IMR-90 (cell line): ENCODE measurements around the gene SBF2. TPM values are rescaled to one million over a fixed set of nuclear protein-coding genes. Genes with fewer than 3 reads are reported as not detected.

Experiments
- ATAC-seq: fragments of 200-7000 bp; cut with Tn5 transposase; 2 replicates; pipeline ENCODE4 v1.9.1; 2020; ENCODE audit warnings: low read depth, mild to moderate bottlenecking, moderate library complexity
- BruUV-seq: library from RNA; stranded (reverse); fragments of 400-500 nt; replicated peaks from 2 replicates; lab custom pipeline; 2021; lab: Mats Ljungman, UMichigan
- CTCF ChIA-PET: fragments of 300-600 bp; formaldehyde crosslinking; extraction: SDS; loops from one replicate; lab custom pipeline; 2021; ENCODE audit warnings: antibody characterized with exemption; lab: Yijun Ruan, JAX
- POLR2A ChIA-PET: fragments of 300-600 bp; sonication (Branson Sonifier 250); formaldehyde crosslinking; loops from one replicate; lab custom pipeline; 2022; ENCODE audit warnings: antibody characterized with exemption; ENCODE audit not compliant: unreplicated experiment; lab: Charles Lee
- DNase-seq: peaks from one replicate; pipeline ENCODE4 v3.0.0; 2013
- H2AFZ ChIP-seq: replicated peaks from 2 replicates; pipeline ENCODE3; 2013; ENCODE audit warnings: low read length, mild to moderate bottlenecking; ENCODE audit not compliant: poor library complexity
- H2AK5ac ChIP-seq: 2 replicates; pipeline ENCODE4 v1.6.1; 2013; ENCODE audit warnings: low read depth, low read length, inconsistent platforms
- H2AK9ac ChIP-seq: replicated peaks from 2 replicates; pipeline ENCODE3; 2013; ENCODE audit warnings: mild to moderate bottlenecking, low read depth, low read length, moderate library complexity; ENCODE audit not compliant: poor library complexity
- H2BK120ac ChIP-seq: 2 replicates; pipeline ENCODE4 v1.6.1; 2013; ENCODE audit warnings: low read depth, low read length, inconsistent platforms
- H2BK15ac ChIP-seq: 3 replicates; pipeline ENCODE4 v1.6.1; 2013; ENCODE audit warnings: low read depth, low read length, inconsistent platforms
- H2BK20ac ChIP-seq: 2 replicates; pipeline ENCODE4 v1.6.1; 2013; ENCODE audit warnings: low read depth, mild to moderate bottlenecking, inconsistent platforms, low read length, moderate library complexity
- H2BK5ac ChIP-seq: 2 replicates; pipeline ENCODE4 v1.6.1; 2013; ENCODE audit warnings: mild to moderate bottlenecking, low read depth, low read length, inconsistent platforms; ENCODE audit not compliant: poor library complexity, severe bottlenecking
- H3K14ac ChIP-seq: replicated peaks from 2 replicates; pipeline ENCODE4 v1.6.1; 2013; ENCODE audit warnings: low read depth, low read length, inconsistent platforms
- H3K18ac ChIP-seq: 2 replicates; pipeline ENCODE4 v1.6.1; 2013; ENCODE audit warnings: low read depth, low read length, control low read depth
- H3K23ac ChIP-seq: 2 replicates; pipeline ENCODE4 v1.6.1; 2013; ENCODE audit warnings: low read depth, low read length, inconsistent platforms
- H3K27ac ChIP-seq: 2 replicates; pipeline ENCODE4 v1.5.1; 2013; ENCODE audit warnings: mild to moderate bottlenecking, control low read depth, low read length; ENCODE audit not compliant: insufficient read depth
- H3K27me3 ChIP-seq: 2 replicates; pipeline ENCODE4 v1.6.1; 2013; ENCODE audit warnings: low read length; ENCODE audit not compliant: control insufficient read depth, insufficient read depth
- H3K36me3 ChIP-seq: 2 replicates; pipeline ENCODE4 v1.6.1; 2013; ENCODE audit warnings: low read length, mixed read lengths; ENCODE audit not compliant: control insufficient read depth, insufficient read depth
- H3K4ac ChIP-seq: 2 replicates; pipeline ENCODE4 v1.6.1; 2013; ENCODE audit warnings: low read depth, low read length, inconsistent platforms
- H3K4me1 ChIP-seq: 2 replicates; pipeline ENCODE4 v1.6.1; 2013; ENCODE audit warnings: low read length, mixed read lengths; ENCODE audit not compliant: control insufficient read depth, insufficient read depth
- H3K4me2 ChIP-seq: 2 replicates; pipeline ENCODE4 v1.6.1; 2013; ENCODE audit warnings: low read depth, mild to moderate bottlenecking, control low read depth, low read length, moderate library complexity
- H3K4me3 ChIP-seq: 2 replicates; pipeline ENCODE4 v1.5.1; 2013; ENCODE audit warnings: low read depth, mild to moderate bottlenecking, control low read depth, low read length, moderate library complexity; ENCODE audit not compliant: insufficient read depth
- H3K56ac ChIP-seq: 2 replicates; pipeline ENCODE4 v1.6.1; 2013; ENCODE audit warnings: low read length, inconsistent platforms; ENCODE audit not compliant: insufficient read depth; ENCODE audit errors: extremely low read depth
- H3K79me1 ChIP-seq, 2 experiments: 2 replicates each; pipeline ENCODE4 v1.6.1; 2013; ENCODE audit warnings: low read length in 2 of 2, inconsistent platforms in 1 of 2, low read depth in 1 of 2
- H3K9ac ChIP-seq: 2 replicates; pipeline ENCODE4 v1.6.1; 2013; ENCODE audit warnings: low read depth, low read length, control low read depth
- H3K9me1 ChIP-seq: 2 replicates; pipeline ENCODE4 v1.6.1; 2013; ENCODE audit warnings: low read length, inconsistent platforms; ENCODE audit not compliant: insufficient read depth
- H3K9me3 ChIP-seq: 2 replicates; pipeline ENCODE4 v1.6.1; 2013; ENCODE audit warnings: low read length; ENCODE audit not compliant: control insufficient read depth, insufficient read depth
- H4K20me1 ChIP-seq: 2 replicates; pipeline ENCODE4 v1.6.1; 2013; ENCODE audit warnings: low read length, inconsistent platforms; ENCODE audit not compliant: insufficient read depth
- H4K5ac ChIP-seq: 2 replicates; pipeline ENCODE4 v1.6.1; 2013; ENCODE audit warnings: mild to moderate bottlenecking, low read depth, low read length, control low read depth
- H4K8ac ChIP-seq, 2 experiments: 2 replicates each; pipeline ENCODE4 v1.6.1; 2013; ENCODE audit warnings: low read depth in 2 of 2, low read length in 2 of 2, control low read depth in 1 of 2, inconsistent platforms in 1 of 2
- H4K91ac ChIP-seq: 2 replicates; pipeline ENCODE4 v1.6.1; 2013; ENCODE audit warnings: low read depth, low read length, inconsistent platforms; ENCODE audit not compliant: insufficient read depth
- CEBPB ChIP-seq: IDR thresholded peaks from 2 replicates; pipeline ENCODE4 v1.6.1; 2012; ENCODE audit warnings: low read depth, low read length, improper control_type of control experiment
- FOS ChIP-seq: fragments of 150-350 bp; IDR thresholded peaks from 2 replicates; pipeline ENCODE4 v1.6.1; 2016; ENCODE audit warnings: low read depth, low read length
- MAFK ChIP-seq: IDR thresholded peaks from 2 replicates; pipeline ENCODE4 v1.6.1; 2012; ENCODE audit warnings: low read depth, low read length, improper control_type of control experiment
- MXI1 ChIP-seq: IDR thresholded peaks from 2 replicates; pipeline ENCODE4 v1.6.1; 2012; ENCODE audit warnings: low read depth, mild to moderate bottlenecking, low read length, moderate library complexity, borderline replicate concordance
- NFE2L2 ChIP-seq: fragments of 150-350 bp; IDR thresholded peaks from 2 replicates; pipeline ENCODE4 v1.6.1; 2016; ENCODE audit warnings: low read depth, mild to moderate bottlenecking, low read length
- POLR2A ChIP-seq: IDR thresholded peaks from 2 replicates; pipeline ENCODE4 v1.6.1; 2012; ENCODE audit warnings: mild to moderate bottlenecking, low read depth, low read length
- RAD21 ChIP-seq: IDR thresholded peaks from 2 replicates; pipeline ENCODE4 v1.6.1; 2012; ENCODE audit warnings: low read length, improper control_type of control experiment
- RCOR1 ChIP-seq: IDR thresholded peaks from 2 replicates; pipeline ENCODE4 v1.6.1; 2012; ENCODE audit warnings: mild to moderate bottlenecking, low read length, improper control_type of control experiment; ENCODE audit not compliant: insufficient replicate concordance
- RFX5 ChIP-seq: IDR thresholded peaks from 2 replicates; pipeline ENCODE4 v1.8.0; 2012; ENCODE audit warnings: low read depth, mild to moderate bottlenecking, low read length, moderate library complexity
- SMC3 ChIP-seq: fragments of 150-350 bp; IDR thresholded peaks from 2 replicates; pipeline ENCODE4 v1.6.1; 2016; ENCODE audit warnings: low read depth, mild to moderate bottlenecking, antibody characterized with exemption, low read length, moderate library complexity
- WGBS, 2 experiments: methylation state at CpG; one replicate each; pipeline versions ENCODE4 v1.1.5 to v1.1.7; 2013; ENCODE audit warnings: missing lambda C conversion rate in 2 of 2; ENCODE audit not compliant: insufficient read length in 1 of 2; ENCODE audit errors: extremely low coverage in 2 of 2; 5-methylcytosine and 5-hydroxymethylcytosine counted together
- dilution Hi-C: fragments of 300-500 bp; cut with HindIII; formaldehyde crosslinking; loops from one replicate; pipeline ENCODE4 v1.14.3; 2018; ENCODE audit warnings: low sequenced_read_pairs; ENCODE audit not compliant: unreplicated experiment
- in situ Hi-C: fragments of 300-500 bp; cut with MboI; formaldehyde crosslinking; loops from 3 replicates; pipeline ENCODE4 v1.14.3; 2019; ENCODE audit warnings: low sequenced_read_pairs, inconsistent platforms, mixed read lengths
- intact Hi-C: fragments of 100-400 bp; cut with micrococcal nuclease; formaldehyde crosslinking; loops from 2 replicates; pipeline ENCODE4 v1.10.0; 2022
- polyA plus RNA-seq, 3 experiments: library from polyadenylated mRNA; depleted of rRNA; stranded (reverse); fragments of >200 nt; gene quantifications; 2 replicates each; pipeline ENCODE4 v1.2.3, GENCODE V29; 2012; ENCODE audit warnings: low replicate concordance in 1 of 3
- total RNA-seq: library from RNA; depleted of rRNA; stranded (reverse); fragments of >200 nt; gene quantifications from 2 replicates; pipeline ENCODE4 v1.2.3, GENCODE V29; 2012
- TF ChIP-seq, protein P1 (sequence below): conservative IDR thresholded peaks from 2 replicates; pipeline ENCODE4 v1.5.1; 2012; ENCODE audit warnings: mild to moderate bottlenecking, low read depth, low read length, improper control_type of control experiment
- TF ChIP-seq, protein P2 (sequence below): fragments of 150-350 bp; IDR thresholded peaks from 2 replicates; pipeline ENCODE4 v1.6.1; 2016; ENCODE audit warnings: low read depth, mild to moderate bottlenecking, low read length, moderate library complexity, borderline replicate concordance

SBF2 gene
- total and polyA plus RNA-seq, 2 of the 4 experiments (the other 2 are of a cell fraction), result 23.8 to 51.8 TPM

DNA sequence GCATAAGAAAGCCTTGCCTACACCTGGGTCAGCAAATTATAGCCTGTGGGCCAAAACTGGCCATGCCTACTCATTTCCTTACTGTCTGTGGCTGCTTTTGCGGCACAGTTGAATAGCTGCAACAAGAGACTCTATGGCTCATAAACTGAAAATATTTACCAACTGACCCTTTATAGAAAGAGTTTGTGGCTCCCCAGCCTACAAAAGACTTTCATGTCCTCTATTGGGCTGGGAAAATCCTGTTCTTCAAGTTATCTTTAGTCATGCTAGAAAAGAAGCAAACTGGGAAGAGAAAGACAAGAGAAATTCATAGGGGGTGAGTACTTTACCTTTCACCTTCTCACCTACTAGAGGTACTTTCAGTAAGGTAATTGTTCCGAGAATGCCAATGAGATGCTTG lies 455.1 kb downstream of the SBF2 start:
- no peak overlapping the region for H3K18ac ChIP-seq
- H3K14ac ChIP-seq, result no peak overlapping the region; the same call in 1 of the 2 replicates
- in situ Hi-C loops (no loop called here), dilution Hi-C loops (no loop called here), intact Hi-C loops (no loop called here)
- no peak overlapping the region for H3K4ac ChIP-seq
- peaks cover 4% of the 10 kb centered on the region for H3K9me1 ChIP-seq
- H4K8ac ChIP-seq, result no peak overlapping the region
- H3K36me3 ChIP-seq, result peaks cover 9% of the 10 kb centered on the region
- no peak overlapping the region for H4K91ac ChIP-seq
- H2BK5ac ChIP-seq, result no peak overlapping the region
- no peak overlapping the region for H2AK9ac ChIP-seq
- H3K9ac ChIP-seq, result no peak overlapping the region
- no peak overlapping the region for H2BK15ac ChIP-seq
- ChIA-PET CTCF (no interaction called here), POLR2A (no interaction called here)
- no peak overlapping the region for H2AFZ ChIP-seq
- no TSS peak for BruUV-seq
- H3K23ac ChIP-seq, result no peak overlapping the region
- no peaks in the 10 kb centered on the region for H3K27me3 ChIP-seq
- H4K20me1 ChIP-seq, result no peaks in the 10 kb centered on the region
- H3K79me1 ChIP-seq, result peaks cover 3 to 4% of the 10 kb centered on the region in 2 experiments; a peak in 1 of 4 replicates
- no peak overlapping the region for H3K4me2 ChIP-seq
- TF ChIP-seq RCOR1 (no peak), CEBPB (no peak), SMC3 (no peak), MXI1 (no peak), RFX5 (no peak), RAD21 (no peak), FOS (no peak), POLR2A (no peak), NFE2L2 (no peak), MAFK (no peak)
- TF ChIP-seq, protein P1, sequence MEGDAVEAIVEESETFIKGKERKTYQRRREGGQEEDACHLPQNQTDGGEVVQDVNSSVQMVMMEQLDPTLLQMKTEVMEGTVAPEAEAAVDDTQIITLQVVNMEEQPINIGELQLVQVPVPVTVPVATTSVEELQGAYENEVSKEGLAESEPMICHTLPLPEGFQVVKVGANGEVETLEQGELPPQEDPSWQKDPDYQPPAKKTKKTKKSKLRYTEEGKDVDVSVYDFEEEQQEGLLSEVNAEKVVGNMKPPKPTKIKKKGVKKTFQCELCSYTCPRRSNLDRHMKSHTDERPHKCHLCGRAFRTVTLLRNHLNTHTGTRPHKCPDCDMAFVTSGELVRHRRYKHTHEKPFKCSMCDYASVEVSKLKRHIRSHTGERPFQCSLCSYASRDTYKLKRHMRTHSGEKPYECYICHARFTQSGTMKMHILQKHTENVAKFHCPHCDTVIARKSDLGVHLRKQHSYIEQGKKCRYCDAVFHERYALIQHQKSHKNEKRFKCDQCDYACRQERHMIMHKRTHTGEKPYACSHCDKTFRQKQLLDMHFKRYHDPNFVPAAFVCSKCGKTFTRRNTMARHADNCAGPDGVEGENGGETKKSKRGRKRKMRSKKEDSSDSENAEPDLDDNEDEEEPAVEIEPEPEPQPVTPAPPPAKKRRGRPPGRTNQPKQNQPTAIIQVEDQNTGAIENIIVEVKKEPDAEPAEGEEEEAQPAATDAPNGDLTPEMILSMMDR, result no peak
- TF ChIP-seq, protein P2, sequence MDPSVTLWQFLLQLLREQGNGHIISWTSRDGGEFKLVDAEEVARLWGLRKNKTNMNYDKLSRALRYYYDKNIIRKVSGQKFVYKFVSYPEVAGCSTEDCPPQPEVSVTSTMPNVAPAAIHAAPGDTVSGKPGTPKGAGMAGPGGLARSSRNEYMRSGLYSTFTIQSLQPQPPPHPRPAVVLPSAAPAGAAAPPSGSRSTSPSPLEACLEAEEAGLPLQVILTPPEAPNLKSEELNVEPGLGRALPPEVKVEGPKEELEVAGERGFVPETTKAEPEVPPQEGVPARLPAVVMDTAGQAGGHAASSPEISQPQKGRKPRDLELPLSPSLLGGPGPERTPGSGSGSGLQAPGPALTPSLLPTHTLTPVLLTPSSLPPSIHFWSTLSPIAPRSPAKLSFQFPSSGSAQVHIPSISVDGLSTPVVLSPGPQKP, result no peak
- H2BK20ac ChIP-seq, result no peak overlapping the region
- DNase-seq (no peak), ATAC-seq (no peak)
- H3K27ac ChIP-seq, result no peak overlapping the region
- H4K5ac ChIP-seq, result no peak overlapping the region
- no peak overlapping the region for H3K4me3 ChIP-seq
- H3K56ac ChIP-seq, result no peak overlapping the region
- H2BK120ac ChIP-seq, result no peak overlapping the region
- H2AK5ac ChIP-seq, result 0 out of 2 replicates have a peak overlapping the region, but pooled peaks have one; percentile 43
- no CpG with 5 or more reads among the region's 2 CpGs for WGBS, 2 experiments
- peaks cover 2% of the 10 kb centered on the region; the same call in 1 of the 2 replicates for H3K4me1 ChIP-seq
- H3K9me3 ChIP-seq, result no peaks in the 10 kb centered on the region
